ENCODE measurements around the gene SLC35F4. TPM values are rescaled to one million over a fixed set of nuclear protein-coding genes. Genes with fewer than 3 reads are reported as not detected.

Gene SLC35F4
- total RNA-seq, 1 experiment from 2014 or later: not detected

- no peak for TF ChIP-seq CEBPB (IDR thresholded peaks at IDR 0.05; ENCODE audit: low read depth)
- TF ChIP-seq ZNF274 (IDR thresholded peaks at IDR 0.05; ENCODE audit: low read depth, low read length): no peak
- TF ChIP-seq SIN3A (IDR thresholded peaks at IDR 0.05; ENCODE audit: low read depth): no peak
Observed at GRCh38 chr14:57573173-57573572, 292.7 kb downstream of the SLC35F4 start (continued).

- intact Hi-C loops (cut with micrococcal nuclease): no loop called here
- Histone ChIP-seq H3K36me3 (ENCODE audit: control insufficient read depth in 1 of 2, insufficient read depth in 2 of 2, low read length in 2 of 2) (no peaks in the 10 kb centered on the region), H3K9ac (ENCODE audit: low read length) (no peak overlapping the region), H3K4me3 (replicated peaks in 1 of 2; ENCODE audit: low read depth in 1 of 2, low read length in 2 of 2) (no peak overlapping the region), H3K27me3 (ENCODE audit: insufficient read depth, low read length) (peaks cover 81% of the 10 kb centered on the region), H3K27ac (ENCODE audit: low read depth, low read length) (no peak overlapping the region), H4K20me1 (ENCODE audit: insufficient read depth) (no peaks in the 10 kb centered on the region), H2AFZ (ENCODE audit: low read depth, low read length, poor library complexity, severe bottlenecking) (no peak overlapping the region), H3K79me2 (ENCODE audit: insufficient read depth, low read length) (no peaks in the 10 kb centered on the region), H3K9me3 (ENCODE audit: control insufficient read depth in 1 of 2, insufficient read depth in 1 of 2, low read depth in 1 of 2, low read length in 2 of 2) (no peaks in the 10 kb centered on the region), H3K4me1 (ENCODE audit: control insufficient read depth in 1 of 2, insufficient read depth in 2 of 2, low read length in 2 of 2) (no peaks in the 10 kb centered on the region), H3K4me2 (ENCODE audit: low read length) (no peak overlapping the region), H3K9me2 (ENCODE audit: insufficient read depth) (no peaks in the 10 kb centered on the region)
- TF ChIP-seq ZBTB33 (IDR thresholded peaks at IDR 0.05; ENCODE audit: extremely low read depth, insufficient replicate concordance, low read length): no peak
- DNase-seq (ENCODE audit: low read depth, low spot score) (no peak), ATAC-seq (no peak)
- CTCF ChIA-PET: no interaction called here
- POLR2A ChIA-PET: no interaction called here
- no TSS peak for BruUV-seq (replicated peaks)
- RAD21 ChIA-PET (ENCODE audit: low non-redundant PET in 1 of 2, low total read pairs in 2 of 2, uncharacterized antibody in 2 of 2, unreplicated experiment in 2 of 2): no interaction called here
Observed at GRCh38 chr14:57568554-57568953, 297.3 kb downstream of the SLC35F4 start.

- no peak for ATAC-seq
- ChIA-PET POLR2A (no interaction called here), CTCF (no interaction called here), RAD21 (ENCODE audit: low non-redundant PET in 1 of 2, low total read pairs in 2 of 2, uncharacterized antibody in 2 of 2, unreplicated experiment in 2 of 2) (no interaction called here)
- no peak overlapping the region for H2AFZ ChIP-seq (ENCODE audit: low read depth, low read length, poor library complexity, severe bottlenecking)
- no peak for DNase-seq (ENCODE audit: low read depth, low spot score)
- no peaks in the 10 kb centered on the region for H4K20me1 ChIP-seq (ENCODE audit: insufficient read depth)
- BruUV-seq (replicated peaks): no TSS peak
- H3K9ac ChIP-seq (ENCODE audit: low read length): no peak overlapping the region
- H3K27ac ChIP-seq (ENCODE audit: low read depth, low read length): no peak overlapping the region
- H3K9me2 ChIP-seq (ENCODE audit: insufficient read depth): no peaks in the 10 kb centered on the region
- intact Hi-C loops (cut with micrococcal nuclease): no loop called here
- H3K4me2 ChIP-seq (ENCODE audit: low read length): no peak overlapping the region
- no peaks in the 10 kb centered on the region for H3K36me3 ChIP-seq (ENCODE audit: control insufficient read depth in 1 of 2, insufficient read depth in 2 of 2, low read length in 2 of 2)
- H3K79me2 ChIP-seq (ENCODE audit: insufficient read depth, low read length): no peaks in the 10 kb centered on the region
- H3K4me1 ChIP-seq (ENCODE audit: control insufficient read depth in 1 of 2, insufficient read depth in 2 of 2, low read length in 2 of 2): no peaks in the 10 kb centered on the region
- peaks cover 83% of the 10 kb centered on the region for H3K27me3 ChIP-seq (ENCODE audit: insufficient read depth, low read length)
- H3K9me3 ChIP-seq (ENCODE audit: control insufficient read depth in 1 of 2, insufficient read depth in 1 of 2, low read depth in 1 of 2, low read length in 2 of 2): no peaks in the 10 kb centered on the region
- no peak overlapping the region for H3K4me3 ChIP-seq (replicated peaks in 1 of 2; ENCODE audit: low read depth in 1 of 2, low read length in 2 of 2)
- TF ChIP-seq ELF1 (IDR thresholded peaks at IDR 0.05; ENCODE audit: borderline replicate concordance, low read depth): no peak
- no peak for TF ChIP-seq EGR1 (IDR thresholded peaks at IDR 0.05; ENCODE audit: low read depth)
- no peak for TF ChIP-seq CBX3 (IDR thresholded peaks at IDR 0.05; ENCODE audit: low read depth)
- no peak for TF ChIP-seq EZH2 (IDR thresholded peaks at IDR 0.05)
- no peak for TF ChIP-seq CTCF (IDR thresholded peaks at IDR 0.05 in 2 of 3, conservative IDR thresholded peaks at IDR 0.05 in 1 of 3; ENCODE audit: borderline replicate concordance in 1 of 3, insufficient read depth in 1 of 3, low read depth in 2 of 3, low read length in 2 of 3)
- TF ChIP-seq ZNF274 (IDR thresholded peaks at IDR 0.05; ENCODE audit: low read depth, low read length): no peak
- TF ChIP-seq SP1 (IDR thresholded peaks at IDR 0.05; ENCODE audit: low read depth): no peak
- no peak for TF ChIP-seq REST (IDR thresholded peaks at IDR 0.05; ENCODE audit: low read depth)
Observed at GRCh38 chr14:57567220-57567619, 298.7 kb downstream of the SLC35F4 start.
